Testis (tissue), 3 donors: ENCODE data around the gene MFAP5. TPM values are rescaled to one million over a fixed set of nuclear protein-coding genes. Genes with fewer than 3 reads are reported as not detected.
"Not testable (repeated sequence)": the region's sequence is repeated elsewhere in the genome, so short reads cannot be mapped to it uniquely, and the experiment has no call there.

Experiments
- DNase-seq: peaks from one replicate; pipeline ENCODE4 v3.0.0-alpha.2; 2019
- H3K27ac ChIP-seq, 2 donors: fragments of 200-600 bp; sonication (generic); one replicate each; pipeline ENCODE4 v1.5.1; 2019
- H3K27me3 ChIP-seq: fragments of 200-600 bp; sonication (generic); one replicate; pipeline ENCODE4 v1.5.1; 2019
- H3K36me3 ChIP-seq: fragments of 200-600 bp; sonication (generic); one replicate; pipeline ENCODE4 v1.5.1; 2017; ENCODE audit warnings: low read depth; ENCODE audit errors: missing control alignments
- H3K4me1 ChIP-seq: fragments of 200-600 bp; sonication (generic); one replicate; pipeline ENCODE4 v1.5.1; 2019
- H3K4me3 ChIP-seq, 2 donors: fragments of 200-600 bp; sonication (generic); one replicate each; pipeline ENCODE4 v1.5.1; 2017 to 2019
- H3K9me3 ChIP-seq: fragments of 200-600 bp; sonication (generic); one replicate; pipeline ENCODE4 v1.5.1; 2017
- POLR2A ChIP-seq: fragments of 450-650 bp; IDR thresholded peaks from one replicate; pipeline ENCODE4 v1.6.1; 2017; ENCODE audit warnings: antibody characterized with exemption, mild to moderate bottlenecking, moderate library complexity
- WGBS, 2 donors: methylation state at CpG; one replicate each; pipeline ENCODE4 v1.1.5; 2018; 5-methylcytosine and 5-hydroxymethylcytosine counted together
- intact Hi-C: fragments of 100-400 bp; cut with DNase I; formaldehyde crosslinking; loops from one replicate; pipeline ENCODE4 v1.15.1; 2023; ENCODE audit warnings: low total_unique reads
- polyA plus RNA-seq: library from polyadenylated mRNA; stranded (reverse); fragments of 350-450 nt; fragmentation: Illumina TruSeq; extraction: RNeasy Lipid Tissue Mini Kit (QIAGEN cat#74804); gene quantifications from one replicate; pipeline ENCODE4 v1.2.3, GENCODE V29; 2014; ENCODE audit warnings: low read depth, low replicate concordance; ENCODE audit not compliant: insufficient read depth
- total RNA-seq, 2 donors: library from RNA; depleted of rRNA; stranded (reverse); fragments of >200 nt; gene quantifications; one replicate each; pipeline ENCODE4 v1.2.3, GENCODE V29; 2016
- TF ChIP-seq, protein P1 (sequence below), 3 experiments: fragments of 450-650 bp in 2 of 3; fragments of 200-600 bp in 1 of 3; sonication (generic) in 1 of 3; IDR thresholded peaks; one replicate each; pipeline ENCODE4 v1.5.1; 2016 to 2019; ENCODE audit warnings: antibody characterized with exemption in 3 of 3, mild to moderate bottlenecking in 2 of 3, moderate library complexity in 1 of 3

The MFAP5 gene
- total and polyA plus RNA-seq, 3 donors from 2014 or later = 3.8 to 41.1 (median 5.9) TPM

DNA sequence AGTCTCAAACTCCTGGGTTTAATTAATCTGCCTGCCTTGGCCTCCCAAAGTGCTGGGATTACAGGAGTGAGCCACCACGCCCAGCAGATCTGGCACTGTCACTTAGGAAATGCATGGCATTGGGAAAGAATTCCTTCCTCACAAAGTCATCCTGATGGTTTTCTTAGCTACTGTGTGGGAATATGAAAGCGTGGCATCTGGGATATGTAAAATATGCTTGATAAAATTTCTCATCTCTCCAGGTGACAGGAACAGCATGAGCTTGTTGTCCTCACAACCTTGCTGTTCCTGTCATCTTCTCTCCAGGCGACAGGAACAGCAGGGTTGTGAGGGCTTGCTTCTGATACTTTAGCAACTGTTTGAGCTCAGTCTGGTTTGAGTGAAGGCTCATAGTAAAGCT lies 33.9 kb downstream of the MFAP5 start:
- TF ChIP-seq, protein P1, sequence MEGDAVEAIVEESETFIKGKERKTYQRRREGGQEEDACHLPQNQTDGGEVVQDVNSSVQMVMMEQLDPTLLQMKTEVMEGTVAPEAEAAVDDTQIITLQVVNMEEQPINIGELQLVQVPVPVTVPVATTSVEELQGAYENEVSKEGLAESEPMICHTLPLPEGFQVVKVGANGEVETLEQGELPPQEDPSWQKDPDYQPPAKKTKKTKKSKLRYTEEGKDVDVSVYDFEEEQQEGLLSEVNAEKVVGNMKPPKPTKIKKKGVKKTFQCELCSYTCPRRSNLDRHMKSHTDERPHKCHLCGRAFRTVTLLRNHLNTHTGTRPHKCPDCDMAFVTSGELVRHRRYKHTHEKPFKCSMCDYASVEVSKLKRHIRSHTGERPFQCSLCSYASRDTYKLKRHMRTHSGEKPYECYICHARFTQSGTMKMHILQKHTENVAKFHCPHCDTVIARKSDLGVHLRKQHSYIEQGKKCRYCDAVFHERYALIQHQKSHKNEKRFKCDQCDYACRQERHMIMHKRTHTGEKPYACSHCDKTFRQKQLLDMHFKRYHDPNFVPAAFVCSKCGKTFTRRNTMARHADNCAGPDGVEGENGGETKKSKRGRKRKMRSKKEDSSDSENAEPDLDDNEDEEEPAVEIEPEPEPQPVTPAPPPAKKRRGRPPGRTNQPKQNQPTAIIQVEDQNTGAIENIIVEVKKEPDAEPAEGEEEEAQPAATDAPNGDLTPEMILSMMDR (IDR thresholded peaks at IDR 0.05) = no peak
- no peak for TF ChIP-seq POLR2A
- Histone ChIP-seq H3K9me3 (no peaks in the 10 kb centered on the region), H3K4me3 (no peak overlapping the region), H3K27me3 (no peaks in the 10 kb centered on the region), H3K36me3 (no peaks in the 10 kb centered on the region), H3K27ac (no peak overlapping the region), H3K4me1 (peaks cover 4% of the 10 kb centered on the region)
- no peak for DNase-seq
- 89 to 90% methylated on average over 3 of the region's 3 CpGs for WGBS, 2 donors
- intact Hi-C loops = no loop called here

DNA sequence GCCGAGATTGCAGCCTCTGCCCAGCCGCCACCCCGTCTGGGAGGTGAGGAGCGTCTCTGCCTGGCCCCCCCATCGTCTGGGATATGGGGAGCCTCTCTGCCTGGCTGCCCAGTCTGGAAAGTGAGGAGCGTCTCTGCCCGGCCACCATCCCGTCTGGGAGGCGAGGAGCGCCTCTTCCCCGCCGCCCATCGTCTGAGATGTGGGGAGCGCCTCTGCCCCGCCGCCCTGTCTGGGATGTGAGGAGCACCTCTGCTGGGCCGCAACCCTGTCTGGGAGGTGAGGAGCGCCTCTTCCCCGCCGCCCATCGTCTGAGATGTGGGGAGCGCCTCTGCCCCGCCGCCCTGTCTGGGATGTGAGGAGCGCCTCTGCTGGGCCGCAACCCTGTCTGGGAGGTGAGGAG lies 37.9 kb downstream of the MFAP5 start:
- 96% methylated on average over 25 of the region's 26 CpGs; no CpG with 5 or more reads in 1 of the 2 donors for WGBS, 2 donors
- not testable (repeated sequence) for H3K27me3 ChIP-seq, H3K4me1 ChIP-seq

DNA sequence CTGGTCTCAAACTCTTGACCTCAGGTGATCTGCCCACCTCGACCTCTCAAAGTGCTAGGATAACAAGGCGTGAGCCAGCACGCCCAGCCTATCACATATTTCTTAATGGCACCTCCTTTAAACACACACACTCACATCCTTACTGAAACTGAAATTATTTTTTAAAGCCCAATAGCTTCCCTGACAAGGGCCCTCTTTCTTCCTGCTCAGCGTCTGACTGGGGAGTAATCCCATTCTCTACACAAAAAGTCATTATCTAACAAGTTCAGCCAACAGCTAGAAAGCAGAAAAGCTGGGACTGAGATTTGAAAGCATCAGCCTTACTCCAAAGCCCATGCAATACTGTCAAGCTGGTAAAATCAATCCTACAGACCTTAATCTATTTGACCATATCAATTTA lies 40.0 kb downstream of the MFAP5 start:
- intact Hi-C loops = no loop called here
- 69 to 81% methylated on average over 4 of the region's 4 CpGs for WGBS, 2 donors
- no peak for DNase-seq
- Histone ChIP-seq H3K27ac (no peak overlapping the region), H3K27me3 (no peaks in the 10 kb centered on the region), H3K36me3 (no peaks in the 10 kb centered on the region), H3K4me1 (no peaks in the 10 kb centered on the region), H3K9me3 (no peaks in the 10 kb centered on the region), H3K4me3 (no peak overlapping the region)
- no peak for TF ChIP-seq POLR2A
- TF ChIP-seq, protein P1 (IDR thresholded peaks at IDR 0.05) = no peak

More for the DNA sequence above, 37.9 kb downstream of the MFAP5 start:
- peak overlapping the region in 1 of 2 donors; percentile 3 for H3K4me3 ChIP-seq
- DNase-seq, H3K9me3 ChIP-seq, H3K36me3 ChIP-seq, intact Hi-C loops, H3K27ac ChIP-seq: not testable (repeated sequence)

DNA sequence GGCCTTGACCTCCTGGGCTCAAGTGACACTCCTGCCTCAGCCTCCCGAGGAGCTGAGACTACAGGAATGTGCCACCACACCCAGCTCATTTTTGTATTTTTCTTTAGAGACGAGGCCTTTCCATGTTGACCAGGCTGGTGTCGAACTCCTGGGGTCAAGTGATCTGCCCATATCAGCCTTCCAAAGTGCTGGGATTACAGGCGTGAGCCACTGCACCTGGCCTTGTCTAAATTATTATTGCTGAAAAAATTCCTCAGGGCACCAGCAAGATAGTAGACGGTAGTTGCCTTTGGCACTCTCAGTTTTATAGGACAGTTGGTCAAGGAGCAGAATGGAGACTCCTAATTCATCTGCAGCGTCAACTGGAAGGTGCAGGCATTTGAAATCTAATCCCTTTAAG lies 47.4 kb downstream of the MFAP5 start:
- WGBS, 2 donors = 67 to 68% methylated on average over 6 of the region's 6 CpGs
- H3K27ac ChIP-seq = no peak overlapping the region
- H3K4me3 ChIP-seq = no peak overlapping the region
- H3K4me1 ChIP-seq = no peaks in the 10 kb centered on the region
- H3K9me3 ChIP-seq = no peaks in the 10 kb centered on the region
- intact Hi-C loops = no loop called here
- TF ChIP-seq, protein P1 (IDR thresholded peaks at IDR 0.05) = no peak
- TF ChIP-seq POLR2A = no peak
- H3K27me3 ChIP-seq = no peaks in the 10 kb centered on the region
- H3K36me3 ChIP-seq = no peaks in the 10 kb centered on the region
- DNase-seq = no peak

DNA sequence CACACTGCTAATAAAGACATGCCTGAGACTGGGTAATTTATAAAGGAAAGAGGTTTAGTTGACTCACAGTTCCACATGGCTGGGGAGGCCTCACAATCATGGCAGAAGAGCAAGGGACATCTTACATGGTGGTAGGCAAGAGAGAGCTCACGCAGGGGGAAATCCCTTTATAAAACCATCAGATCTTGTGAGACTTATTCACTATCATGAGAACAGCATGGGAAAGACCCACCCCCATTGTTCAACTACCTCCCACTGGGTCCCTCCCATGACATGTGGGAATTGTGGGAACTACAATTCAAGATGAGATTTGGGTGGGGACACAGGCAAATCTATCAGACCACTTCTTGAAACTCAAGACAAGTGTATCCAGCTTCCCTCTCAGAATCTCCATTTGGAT lies 48.7 kb downstream of the MFAP5 start:
- DNase-seq, H3K36me3 ChIP-seq, H3K4me3 ChIP-seq, H3K27ac ChIP-seq, H3K4me1 ChIP-seq, H3K27me3 ChIP-seq, intact Hi-C loops, H3K9me3 ChIP-seq: not testable (repeated sequence)
- 33 to 43% methylated on average over 1 of the region's 1 CpG for WGBS, 2 donors

DNA sequence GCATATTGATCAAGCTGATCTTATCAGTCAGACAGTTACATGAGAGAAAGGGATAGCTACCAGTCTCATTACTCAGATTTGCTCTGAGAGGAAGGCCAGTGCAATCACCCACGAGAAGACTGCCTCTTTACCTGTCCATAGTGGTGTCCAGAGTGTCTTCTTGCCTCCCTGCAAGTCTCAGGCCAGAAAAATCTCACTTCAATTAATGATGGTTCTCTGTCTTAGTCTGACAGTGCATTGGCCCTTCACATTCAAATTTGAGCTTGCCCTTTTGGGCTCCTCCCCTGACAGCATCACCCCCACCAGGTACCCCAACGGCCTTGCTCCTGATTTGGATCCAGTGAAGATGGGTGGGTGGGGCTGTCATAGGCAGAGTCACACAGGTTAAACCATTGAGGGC lies 50.0 kb downstream of the MFAP5 start, which contains the start of gene AICDA:
TSS of gene AICDA (minus strand) at position 231 of the 400 bp plus-strand sequence. CDS start at position 139, 92 bp downstream.
- TF ChIP-seq, protein P1 (IDR thresholded peaks at IDR 0.05) = no peak
- no peak for TF ChIP-seq POLR2A
- Histone ChIP-seq H3K27ac (no peak within 1 kb of the TSS), H3K27me3 (no peaks in the 10 kb centered on the region), H3K4me1 (no peaks in the 10 kb centered on the region), H3K4me3 (no peak within 1 kb of the TSS), H3K36me3 (no peaks in the 10 kb centered on the region), H3K9me3 (no peaks in the 10 kb centered on the region)
- no peak for DNase-seq
- intact Hi-C loops = no loop called here
- 64 to 79% methylated on average over 2 of the region's 2 CpGs for WGBS, 2 donors
